HepG2 (cell line): Measurements from ENCODE around the gene NEDD8. TPM values are rescaled to one million over a fixed set of nuclear protein-coding genes. Genes with fewer than 3 reads are reported as not detected.

Experiments used
- ARNT2 ChIP-seq: sonication (generic); formaldehyde crosslinking; IDR thresholded peaks from 2 replicates; pipeline ENCODE4 v1.8.0; 2022; ENCODE audit warnings: mild to moderate bottlenecking, low read depth, missing genetic modification reagents, moderate library complexity
- FOXO1 ChIP-seq: sonication (generic); formaldehyde crosslinking; IDR thresholded peaks from 2 replicates; pipeline ENCODE4 v1.4.0; 2020; ENCODE audit warnings: missing genetic modification reagents
- LCORL ChIP-seq, 2 experiments: fragments of 450-650 bp in 1 of 2; sonication (generic) in 1 of 2; formaldehyde crosslinking in 1 of 2; IDR thresholded peaks; 2 replicates each; pipeline versions ENCODE4 v1.5.0 to v1.6.1; 2017 to 2020; ENCODE audit warnings: antibody characterized with exemption in 1 of 2, missing genetic modification reagents in 1 of 2
- MYNN ChIP-seq: sonication (generic); formaldehyde crosslinking; IDR thresholded peaks from 2 replicates; pipeline ENCODE4 v1.4.0; 2020; ENCODE audit warnings: mild to moderate bottlenecking, low read depth, missing genetic modification reagents
- POGZ ChIP-seq: sonication (generic); formaldehyde crosslinking; IDR thresholded peaks from 2 replicates; pipeline ENCODE4 v1.4.0; 2020; ENCODE audit warnings: mild to moderate bottlenecking, missing genetic modification reagents
- REPIN1 ChIP-seq: sonication (generic); formaldehyde crosslinking; IDR thresholded peaks from 2 replicates; pipeline ENCODE4 v1.8.0; 2022; ENCODE audit warnings: missing genetic modification reagents, low read depth, mild to moderate bottlenecking, borderline replicate concordance
- THAP11 ChIP-seq: IDR thresholded peaks from 2 replicates; pipeline ENCODE4 v1.6.1; 2016; ENCODE audit warnings: missing biosample characterization, missing genetic modification reagents
- TOPORS ChIP-seq: sonication (generic); formaldehyde crosslinking; IDR thresholded peaks from 2 replicates; pipeline ENCODE4 v1.8.0; 2023; ENCODE audit warnings: mild to moderate bottlenecking, missing genetic modification reagents
- ZFX ChIP-seq: sonication (generic); formaldehyde crosslinking; IDR thresholded peaks from 2 replicates; pipeline ENCODE4 v1.4.0; 2020; ENCODE audit warnings: mild to moderate bottlenecking, low read depth, missing genetic modification reagents, moderate library complexity
- ZMYM4 ChIP-seq: sonication (generic); formaldehyde crosslinking; IDR thresholded peaks from 2 replicates; pipeline ENCODE4 v1.8.1; 2023; ENCODE audit warnings: mild to moderate bottlenecking, missing genetic modification reagents
- ZNF160 ChIP-seq: sonication (generic); formaldehyde crosslinking; IDR thresholded peaks from 2 replicates; pipeline ENCODE4 v1.8.0; 2022; ENCODE audit warnings: mild to moderate bottlenecking, inconsistent platforms, missing genetic modification reagents
- ZNF354B ChIP-seq: sonication (generic); formaldehyde crosslinking; IDR thresholded peaks from 2 replicates; pipeline ENCODE4 v1.8.0; 2022; ENCODE audit warnings: mild to moderate bottlenecking, missing genetic modification reagents
- ZNF468 ChIP-seq: sonication (generic); formaldehyde crosslinking; IDR thresholded peaks from 2 replicates; pipeline ENCODE4 v1.8.0; 2022; ENCODE audit warnings: mild to moderate bottlenecking, moderate library complexity, missing genetic modification reagents
- ZNF558 ChIP-seq: sonication (generic); formaldehyde crosslinking; IDR thresholded peaks from 2 replicates; pipeline ENCODE4 v1.9.0; 2022; ENCODE audit warnings: mild to moderate bottlenecking, missing genetic modification reagents, borderline replicate concordance
- ZNF563 ChIP-seq: sonication (generic); formaldehyde crosslinking; IDR thresholded peaks from 2 replicates; pipeline ENCODE4 v1.8.0; 2022; ENCODE audit warnings: mild to moderate bottlenecking, moderate library complexity, missing genetic modification reagents
- ZNF629 ChIP-seq: sonication (generic); formaldehyde crosslinking; conservative IDR thresholded peaks from 2 replicates; pipeline ENCODE4 v1.5.0; 2020; ENCODE audit warnings: missing genetic modification reagents
- ZNF709 ChIP-seq: sonication (generic); formaldehyde crosslinking; IDR thresholded peaks from 2 replicates; pipeline ENCODE4 v1.5.0; 2020; ENCODE audit warnings: mild to moderate bottlenecking, missing genetic modification reagents
- ZSCAN29 ChIP-seq: sonication (generic); formaldehyde crosslinking; conservative IDR thresholded peaks from 2 replicates; pipeline ENCODE4 v1.4.0; 2020; ENCODE audit warnings: mild to moderate bottlenecking, missing genetic modification reagents
- polyA plus RNA-seq, 8 experiments: library from polyadenylated mRNA; depleted of rRNA in 3 of 8; stranded (reverse) in 7 of 8; unstranded in 1 of 8; fragments of >200 nt; fragmentation: Illumina TruSeq in 4 of 8; extraction: Trizol in 4 of 8; gene quantifications; 2 replicates each; pipeline versions ENCODE4 v1.2.1 to v1.2.3, GENCODE V29; 2011 to 2016; ENCODE audit warnings: low read depth in 4 of 8, missing spikeins in 1 of 8, mixed read lengths in 1 of 8; ENCODE audit not compliant: insufficient read depth in 1 of 8
- total RNA-seq, 5 experiments: library from RNA; depleted of rRNA; stranded (reverse); fragments of >200 nt; fragmentation: Illumina TruSeq; extraction: Trizol; gene quantifications; 2 replicates each; pipeline ENCODE4 v1.2.3, GENCODE V29; 2016; ENCODE audit warnings: low read depth in 1 of 5
- TF ChIP-seq, protein P1 (sequence below): sonication (generic); formaldehyde crosslinking; IDR thresholded peaks from 2 replicates; pipeline ENCODE4 v1.4.0; 2020; ENCODE audit warnings: mild to moderate bottlenecking, missing genetic modification reagents
- TF ChIP-seq, protein P2 (sequence below): sonication (generic); formaldehyde crosslinking; IDR thresholded peaks from 2 replicates; pipeline ENCODE4 v1.4.0; 2020; ENCODE audit warnings: missing genetic modification reagents

The NEDD8 gene
- total and polyA plus RNA-seq, 2 of the 13 experiments (the other 11 are each of a cell fraction or from before 2014, with no cell fraction given) = 535 to 713 TPM

DNA sequence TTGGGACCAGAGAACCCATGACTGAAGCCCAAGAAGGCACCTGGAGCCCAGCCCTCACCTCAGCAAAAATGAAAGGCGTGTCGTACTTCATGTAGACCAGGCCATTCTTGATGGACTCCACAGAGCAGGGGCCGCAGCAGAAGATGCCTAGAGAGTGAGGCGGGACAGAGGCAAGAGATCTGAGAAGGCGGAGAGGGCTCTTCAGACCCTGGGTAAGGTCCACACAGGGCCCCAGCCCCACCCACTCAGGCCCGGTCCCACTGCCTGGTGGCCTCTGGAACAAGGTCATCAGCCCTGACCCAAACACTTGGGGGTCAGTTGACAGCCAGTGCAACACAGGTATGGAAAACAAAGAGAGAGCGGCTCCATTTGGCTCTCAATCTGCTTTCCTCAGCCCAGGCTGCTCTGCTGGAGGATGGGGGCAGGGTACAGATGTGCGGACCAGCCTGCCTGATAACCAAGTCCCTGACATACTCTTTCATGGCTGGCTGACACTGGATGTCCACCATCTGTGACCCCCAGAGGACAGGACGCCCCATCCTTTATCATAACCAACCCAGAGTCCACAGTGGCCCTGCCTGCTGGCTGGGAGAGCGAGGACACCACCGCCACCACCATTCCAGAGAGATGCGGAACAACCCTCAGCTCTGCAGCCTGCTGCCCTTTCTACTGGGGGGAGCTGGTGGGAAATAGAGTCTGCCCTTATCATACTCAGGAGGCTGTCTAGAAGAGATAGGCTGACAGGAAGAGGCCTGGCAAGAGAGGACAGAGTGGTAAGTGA, 24.0 kb upstream of the NEDD8 start (continued):
- TF ChIP-seq ARNT2 (CRISPR knock-in tag) (no peak), FOXO1 (CRISPR knock-in tag) (peak; percentile 63; the same call in 1 of the 2 replicates), TOPORS (CRISPR knock-in tag) (peak; percentile 49), THAP11 (CRISPR knock-in tag) (peak; percentile 26; the same call in 1 of the 2 replicates), LCORL (IDR thresholded peaks at IDR 0.05) (no peak), LCORL (CRISPR knock-in tag; IDR thresholded peaks at IDR 0.05) (peak; percentile 82), ZMYM4 (CRISPR knock-in tag) (peak; percentile 86), ZSCAN29 (no peak), ZNF709 (CRISPR knock-in tag) (peak; percentile 76), ZNF563 (peak; percentile 49; the same call in 1 of the 2 replicates), ZNF160 (CRISPR knock-in tag) (peak; percentile 52; the same call in 1 of the 2 replicates), ZFX (CRISPR knock-in tag) (peak; percentile 34; the same call in 1 of the 2 replicates), MYNN (CRISPR knock-in tag) (no peak), ZNF468 (CRISPR knock-in tag) (no peak), POGZ (CRISPR knock-in tag) (peak; percentile 64; the same call in 1 of the 2 replicates), REPIN1 (CRISPR knock-in tag) (peak; percentile 90; the same call in 1 of the 2 replicates), ZNF354B (CRISPR knock-in tag) (0 out of 2 replicates have a peak, but pooled peaks have one; percentile 17), ZNF629 (CRISPR knock-in tag) (peak; percentile 22; the same call in 1 of the 2 replicates), ZNF558 (0 out of 2 replicates have a peak, but pooled peaks have one; percentile 40)
- TF ChIP-seq, protein P1, sequence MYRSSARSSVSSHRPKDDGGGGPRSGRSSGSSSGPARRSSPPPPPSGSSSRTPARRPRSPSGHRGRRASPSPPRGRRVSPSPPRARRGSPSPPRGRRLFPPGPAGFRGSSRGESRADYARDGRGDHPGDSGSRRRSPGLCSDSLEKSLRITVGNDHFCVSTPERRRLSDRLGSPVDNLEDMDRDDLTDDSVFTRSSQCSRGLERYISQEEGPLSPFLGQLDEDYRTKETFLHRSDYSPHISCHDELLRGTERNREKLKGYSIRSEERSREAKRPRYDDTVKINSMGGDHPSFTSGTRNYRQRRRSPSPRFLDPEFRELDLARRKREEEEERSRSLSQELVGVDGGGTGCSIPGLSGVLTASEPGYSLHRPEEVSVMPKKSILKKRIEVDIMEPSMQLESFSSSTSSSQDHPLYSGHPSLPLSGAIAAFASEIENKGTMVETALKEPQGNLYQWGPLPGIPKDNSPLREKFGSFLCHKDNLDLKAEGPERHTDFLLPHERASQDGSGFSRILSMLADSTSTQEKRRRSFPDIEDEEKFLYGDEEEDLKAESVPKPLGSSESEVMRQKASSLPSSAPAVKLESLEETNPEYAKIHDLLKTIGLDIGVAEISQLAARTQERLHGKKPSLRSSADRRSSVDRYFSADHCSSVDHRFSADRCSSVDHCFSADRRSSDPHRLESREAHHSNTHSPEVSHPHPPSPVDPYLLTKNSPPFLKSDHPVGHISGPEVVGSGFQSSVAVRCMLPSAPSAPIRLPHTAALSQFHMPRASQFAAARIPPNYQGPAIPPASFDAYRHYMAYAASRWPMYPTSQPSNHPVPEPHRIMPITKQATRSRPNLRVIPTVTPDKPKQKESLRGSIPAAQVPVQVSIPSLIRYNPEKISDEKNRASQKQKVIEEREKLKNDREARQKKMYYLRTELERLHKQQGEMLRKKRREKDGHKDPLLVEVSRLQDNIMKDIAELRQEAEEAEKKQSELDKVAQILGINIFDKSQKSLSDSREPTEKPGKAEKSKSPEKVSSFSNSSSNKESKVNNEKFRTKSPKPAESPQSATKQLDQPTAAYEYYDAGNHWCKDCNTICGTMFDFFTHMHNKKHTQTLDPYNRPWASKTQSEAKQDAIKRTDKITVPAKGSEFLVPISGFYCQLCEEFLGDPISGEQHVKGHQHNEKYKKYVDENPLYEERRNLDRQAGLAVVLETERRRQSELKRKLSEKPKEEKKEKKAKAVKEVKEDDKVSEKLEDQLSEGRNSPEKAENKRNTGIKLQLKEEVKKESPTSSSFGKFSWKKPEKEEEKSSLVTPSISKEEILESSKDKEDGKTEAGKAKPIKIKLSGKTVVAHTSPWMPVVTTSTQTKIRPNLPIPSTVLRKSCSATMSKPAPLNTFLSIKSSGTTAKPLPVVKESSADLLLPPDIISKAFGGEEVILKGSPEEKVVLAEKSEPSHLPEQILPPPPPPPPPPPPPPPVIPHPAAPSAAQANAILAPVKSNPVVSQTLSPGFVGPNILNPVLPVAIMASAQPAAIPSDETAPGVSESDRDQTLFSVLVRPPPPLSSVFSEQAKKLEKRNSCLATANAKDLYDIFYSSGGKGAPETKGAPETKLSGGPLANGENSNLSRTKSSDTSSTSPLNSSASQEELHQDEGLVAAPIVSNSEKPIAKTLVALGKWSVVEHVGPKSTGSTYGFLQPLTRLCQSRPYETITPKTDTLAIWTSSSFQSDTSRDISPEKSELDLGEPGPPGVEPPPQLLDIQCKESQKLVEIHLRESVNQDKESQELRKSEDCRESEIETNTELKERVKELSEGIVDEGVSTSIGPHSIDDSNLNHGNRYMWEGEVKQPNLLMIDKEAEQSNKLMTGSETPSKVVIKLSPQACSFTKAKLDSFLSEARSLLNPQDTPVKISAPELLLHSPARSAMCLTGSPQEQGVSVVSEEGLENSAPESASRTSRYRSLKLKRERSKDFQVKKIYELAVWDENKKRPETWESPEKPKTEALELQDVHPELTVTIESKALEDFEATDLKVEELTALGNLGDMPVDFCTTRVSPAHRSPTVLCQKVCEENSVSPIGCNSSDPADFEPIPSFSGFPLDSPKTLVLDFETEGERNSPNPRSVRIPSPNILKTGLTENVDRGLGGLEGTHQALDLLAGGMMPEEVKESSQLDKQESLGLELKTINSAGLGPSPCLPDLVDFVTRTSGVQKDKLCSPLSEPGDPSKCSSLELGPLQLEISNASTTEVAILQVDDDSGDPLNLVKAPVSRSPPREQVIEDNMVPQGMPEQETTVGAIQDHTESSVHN = peak; percentile 91
- TF ChIP-seq, protein P2, sequence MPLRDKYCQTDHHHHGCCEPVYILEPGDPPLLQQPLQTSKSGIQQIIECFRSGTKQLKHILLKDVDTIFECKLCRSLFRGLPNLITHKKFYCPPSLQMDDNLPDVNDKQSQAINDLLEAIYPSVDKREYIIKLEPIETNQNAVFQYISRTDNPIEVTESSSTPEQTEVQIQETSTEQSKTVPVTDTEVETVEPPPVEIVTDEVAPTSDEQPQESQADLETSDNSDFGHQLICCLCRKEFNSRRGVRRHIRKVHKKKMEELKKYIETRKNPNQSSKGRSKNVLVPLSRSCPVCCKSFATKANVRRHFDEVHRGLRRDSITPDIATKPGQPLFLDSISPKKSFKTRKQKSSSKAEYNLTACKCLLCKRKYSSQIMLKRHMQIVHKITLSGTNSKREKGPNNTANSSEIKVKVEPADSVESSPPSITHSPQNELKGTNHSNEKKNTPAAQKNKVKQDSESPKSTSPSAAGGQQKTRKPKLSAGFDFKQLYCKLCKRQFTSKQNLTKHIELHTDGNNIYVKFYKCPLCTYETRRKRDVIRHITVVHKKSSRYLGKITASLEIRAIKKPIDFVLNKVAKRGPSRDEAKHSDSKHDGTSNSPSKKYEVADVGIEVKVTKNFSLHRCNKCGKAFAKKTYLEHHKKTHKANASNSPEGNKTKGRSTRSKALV (CRISPR knock-in tag) = no peak
